Gastrocnemius medialis (tissue), 4 donors: ENCODE data around the gene CNDP1. TPM values are rescaled to one million over a fixed set of nuclear protein-coding genes. Genes with fewer than 3 reads are reported as not detected.

ENCODE experiments used
- ATAC-seq, 2 donors: fragments of 150-250 bp; one replicate each; pipeline ENCODE4 v1.9.1; 2016
- DNase-seq, 2 donors: peaks; one replicate each; pipeline ENCODE4 v3.0.0-alpha.2; 2019
- H3K27ac ChIP-seq, 4 donors: fragments of 200-600 bp; sonication (generic); 1 replicate in 1 of 4; 2 replicates in 3 of 4; pipeline ENCODE4 v1.5.1; 2016 to 2018; ENCODE audit warnings: mild to moderate bottlenecking in 2 of 4, moderate library complexity in 1 of 4
- H3K27me3 ChIP-seq, 3 donors: fragments of 200-600 bp; sonication (generic) in 2 of 3; 1 replicate in 1 of 3; 2 replicates in 2 of 3; pipeline versions ENCODE4 v1.5.1 to v1.6.0; 2016 to 2019; ENCODE audit warnings: mild to moderate bottlenecking in 1 of 3, moderate library complexity in 1 of 3
- H3K36me3 ChIP-seq, 2 donors: fragments of 200-600 bp; sonication (generic) in 1 of 2; one replicate each; pipeline ENCODE4 v1.5.1; 2017 to 2018
- H3K4me1 ChIP-seq, 2 donors: fragments of 200-600 bp; sonication (generic) in 1 of 2; one replicate each; pipeline ENCODE4 v1.5.1; 2016 to 2017; ENCODE audit warnings: mild to moderate bottlenecking in 2 of 2
- H3K4me3 ChIP-seq, 4 donors: fragments of 200-600 bp; sonication (generic) in 3 of 4; 1 replicate in 1 of 4; 2 replicates in 3 of 4; pipeline ENCODE4 v1.5.1; 2016 to 2019; ENCODE audit warnings: mild to moderate bottlenecking in 2 of 4
- H3K9me3 ChIP-seq, 3 donors: fragments of 200-600 bp; sonication (generic) in 2 of 3; 1 replicate in 1 of 3; 2 replicates in 2 of 3; pipeline ENCODE4 v1.5.1; 2016 to 2019
- CTCF ChIP-seq, 5 experiments: fragments of 450-650 bp in 3 of 5; fragments of 200-600 bp in 2 of 5; sonication (generic) in 2 of 5; IDR thresholded peaks in 4 of 5; conservative IDR thresholded peaks in 1 of 5; 1 replicate in 4 of 5; 2 replicates in 1 of 5; pipeline ENCODE4 v1.5.1; 2016 to 2019; ENCODE audit warnings: antibody characterized with exemption in 5 of 5, mild to moderate bottlenecking in 3 of 5, moderate library complexity in 3 of 5
- POLR2A ChIP-seq, 2 donors: fragments of 450-650 bp; IDR thresholded peaks; one replicate each; pipeline ENCODE4 v1.6.1; 2017; ENCODE audit warnings: antibody characterized with exemption in 2 of 2, mild to moderate bottlenecking in 2 of 2, moderate library complexity in 2 of 2
- in situ Hi-C, 4 donors: fragments of 200-750 bp; cut with MboI; loops; one replicate each; pipeline versions ENCODE4 v1.15.0 to v1.8.0; 2017; ENCODE audit warnings: low sequenced_read_pairs in 4 of 4
- intact Hi-C: fragments of 100-400 bp; cut with DNase I; formaldehyde crosslinking; loops from one replicate; pipeline ENCODE4 v1.15.1; 2023; ENCODE audit warnings: low total_unique reads
- total RNA-seq, 4 donors: library from RNA; depleted of rRNA; stranded (reverse); fragments of >200 nt; gene quantifications; one replicate each; pipeline versions ENCODE4 v1.1.0 to v1.2.3, GENCODE V29; 2016

The CNDP1 gene
- total RNA-seq, 4 donors from 2014 or later: not detected

GRCh38 chr18:74540652-74541421 is 6.5 kb downstream of the CNDP1 start:
- ATAC-seq (no peak), DNase-seq (no peak)
- intact Hi-C loops (no loop called here), in situ Hi-C loops (no loop called here)
- peaks cover 0 to 7% (median 0%) of the 10 kb centered on the region in 3 donors for H3K27me3 ChIP-seq
- H3K36me3 ChIP-seq: no peaks in the 10 kb centered on the region
- TF ChIP-seq POLR2A (IDR thresholded peaks at IDR 0.05) (no peak), CTCF (IDR thresholded peaks at IDR 0.05 in 4 of 5, conservative IDR thresholded peaks at IDR 0.05 in 1 of 5) (no peak)
- H3K4me1 ChIP-seq: no peaks in the 10 kb centered on the region
- H3K9me3 ChIP-seq: no peaks in the 10 kb centered on the region
- no peak overlapping the region for H3K27ac ChIP-seq
- no peak overlapping the region for H3K4me3 ChIP-seq

- no peak for DNase-seq
- Histone ChIP-seq H3K9me3 (no peaks in the 10 kb centered on the region), H3K27ac (no peak overlapping the region), H3K4me1 (peaks cover 3 to 6% of the 10 kb centered on the region in 2 donors), H3K36me3 (no peaks in the 10 kb centered on the region), H3K27me3 (peaks cover 0 to 7% (median 0%) of the 10 kb centered on the region in 3 donors), H3K4me3 (no peak overlapping the region)
- intact Hi-C loops (no loop called here), in situ Hi-C loops (no loop called here)
- no peak for ATAC-seq
- TF ChIP-seq POLR2A (IDR thresholded peaks at IDR 0.05) (no peak), CTCF (IDR thresholded peaks at IDR 0.05 in 4 of 5, conservative IDR thresholded peaks at IDR 0.05 in 1 of 5) (no peak)
These were observed 7.6 kb downstream of the CNDP1 start for GRCh38 chr18:74541703-74542555.

- no peaks in the 10 kb centered on the region for H3K36me3 ChIP-seq
- in situ Hi-C loops (no loop called here), intact Hi-C loops (no loop called here)
- H3K4me1 ChIP-seq: peaks cover 6 to 9% of the 10 kb centered on the region in 2 donors
- no peak overlapping the region for H3K4me3 ChIP-seq
- H3K9me3 ChIP-seq: peaks cover 0 to 3% (median 0%) of the 10 kb centered on the region in 3 donors
- ATAC-seq (peak; percentile 11 to 60), DNase-seq (no peak)
- TF ChIP-seq CTCF (IDR thresholded peaks at IDR 0.05 in 4 of 5, conservative IDR thresholded peaks at IDR 0.05 in 1 of 5) (no peak), POLR2A (IDR thresholded peaks at IDR 0.05) (no peak)
- H3K27me3 ChIP-seq: peaks cover 0 to 7% (median 0%) of the 10 kb centered on the region in 3 donors
- H3K27ac ChIP-seq: peak overlapping the region in 3 of 4 donors; percentile 58 to 75 (median 65)
These were observed 10.6 kb downstream of the CNDP1 start for GRCh38 chr18:74544898-74545297.

- peaks cover 6 to 9% of the 10 kb centered on the region in 2 donors for H3K4me1 ChIP-seq
- ATAC-seq: no peak
- peak overlapping the region; percentile 52 to 75 (median 62) for H3K27ac ChIP-seq
- intact Hi-C loops: no loop called here
- TF ChIP-seq CTCF (IDR thresholded peaks at IDR 0.05 in 4 of 5, conservative IDR thresholded peaks at IDR 0.05 in 1 of 5): no peak
- no peak for TF ChIP-seq POLR2A (IDR thresholded peaks at IDR 0.05)
- H3K9me3 ChIP-seq: peaks cover 0 to 3% (median 0%) of the 10 kb centered on the region in 3 donors
- no peak for DNase-seq
- H3K4me3 ChIP-seq: no peak overlapping the region
- H3K36me3 ChIP-seq: no peaks in the 10 kb centered on the region
- in situ Hi-C loops: no loop called here
- peaks cover 0 to 3% (median 0%) of the 10 kb centered on the region in 3 donors for H3K27me3 ChIP-seq
These were observed 11.7 kb downstream of the CNDP1 start for GRCh38 chr18:74546007-74546406.
